Peyer's patch (tissue), 4 donors: ENCODE measurements around the gene DNASE1L3.

Experiments
- POLR2A ChIP-seq, 2 donors: fragments of 450-650 bp; IDR thresholded peaks; one replicate each; pipeline ENCODE4 v1.5.1; 2017; ENCODE audit warnings: antibody characterized with exemption in 2 of 2, mild to moderate bottlenecking in 2 of 2, moderate library complexity in 2 of 2
- TF ChIP-seq, protein P1 (sequence below), 6 experiments: fragments of 450-650 bp in 4 of 6; fragments of 200-600 bp in 2 of 6; sonication (generic) in 1 of 6; IDR thresholded peaks; one replicate each; pipeline ENCODE4 v1.5.1; 2017 to 2019; ENCODE audit warnings: antibody characterized with exemption in 6 of 6, mild to moderate bottlenecking in 3 of 6, moderate library complexity in 1 of 6

DNA sequence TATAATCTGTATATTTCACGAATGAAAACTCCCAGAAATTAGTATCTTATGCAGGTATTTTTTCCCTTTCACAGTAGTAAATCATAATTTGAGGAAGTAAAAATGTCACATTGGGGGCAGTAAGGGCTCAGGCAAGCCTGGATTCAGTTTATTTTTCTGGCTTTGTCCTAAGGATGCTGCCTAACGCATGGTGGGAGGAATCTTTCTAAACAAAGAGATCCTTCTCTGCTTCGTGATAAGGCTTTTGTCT lies 35.7 kb downstream of the DNASE1L3 start:
- TF ChIP-seq, protein P1, sequence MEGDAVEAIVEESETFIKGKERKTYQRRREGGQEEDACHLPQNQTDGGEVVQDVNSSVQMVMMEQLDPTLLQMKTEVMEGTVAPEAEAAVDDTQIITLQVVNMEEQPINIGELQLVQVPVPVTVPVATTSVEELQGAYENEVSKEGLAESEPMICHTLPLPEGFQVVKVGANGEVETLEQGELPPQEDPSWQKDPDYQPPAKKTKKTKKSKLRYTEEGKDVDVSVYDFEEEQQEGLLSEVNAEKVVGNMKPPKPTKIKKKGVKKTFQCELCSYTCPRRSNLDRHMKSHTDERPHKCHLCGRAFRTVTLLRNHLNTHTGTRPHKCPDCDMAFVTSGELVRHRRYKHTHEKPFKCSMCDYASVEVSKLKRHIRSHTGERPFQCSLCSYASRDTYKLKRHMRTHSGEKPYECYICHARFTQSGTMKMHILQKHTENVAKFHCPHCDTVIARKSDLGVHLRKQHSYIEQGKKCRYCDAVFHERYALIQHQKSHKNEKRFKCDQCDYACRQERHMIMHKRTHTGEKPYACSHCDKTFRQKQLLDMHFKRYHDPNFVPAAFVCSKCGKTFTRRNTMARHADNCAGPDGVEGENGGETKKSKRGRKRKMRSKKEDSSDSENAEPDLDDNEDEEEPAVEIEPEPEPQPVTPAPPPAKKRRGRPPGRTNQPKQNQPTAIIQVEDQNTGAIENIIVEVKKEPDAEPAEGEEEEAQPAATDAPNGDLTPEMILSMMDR (IDR thresholded peaks at IDR 0.05): no peak
- no peak for TF ChIP-seq POLR2A (IDR thresholded peaks at IDR 0.05)
